Stimulated activated CD4-positive, alpha-beta T cell treated with anti-CD3 and anti-CD28 coated beads, Interleukin-15, amount 100 ng/mL, for 48 hours (primary cell): ENCODE measurements around the gene OR2T10.
A peak's percentile ranks its signal among the peaks of the same experiment; 100 is the strongest.
"Not testable (repeated sequence)": the region's sequence is repeated elsewhere in the genome, so short reads cannot be mapped to it uniquely, and the experiment has no call there.

Experiments
- DNase-seq, 2 donors: peaks; one replicate each; pipeline ENCODE4 v3.0.0-alpha.2; 2020; ENCODE audit warnings: low read depth in 2 of 2

The OR2T10 gene

DNA sequence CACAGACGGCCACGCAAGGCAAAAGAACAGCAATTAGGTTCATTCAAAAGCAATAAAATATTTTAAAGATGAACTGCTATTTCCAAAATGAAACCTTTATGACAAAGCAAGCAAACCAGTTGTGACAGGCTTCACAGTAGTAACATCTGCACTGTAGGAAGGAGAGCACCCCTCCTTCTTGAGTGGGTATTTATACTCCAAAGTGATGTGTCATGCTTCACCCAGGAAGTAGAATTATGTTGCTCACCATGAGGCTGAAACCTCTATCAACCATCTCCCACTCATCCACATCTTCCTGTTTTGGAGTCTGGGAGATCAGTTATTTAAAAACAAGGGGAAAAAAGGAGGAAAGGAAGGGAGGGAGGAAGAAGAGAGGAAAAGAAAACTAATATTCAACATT lies 885 bp downstream of the OR2T10 start:
- no peak for DNase-seq

DNA sequence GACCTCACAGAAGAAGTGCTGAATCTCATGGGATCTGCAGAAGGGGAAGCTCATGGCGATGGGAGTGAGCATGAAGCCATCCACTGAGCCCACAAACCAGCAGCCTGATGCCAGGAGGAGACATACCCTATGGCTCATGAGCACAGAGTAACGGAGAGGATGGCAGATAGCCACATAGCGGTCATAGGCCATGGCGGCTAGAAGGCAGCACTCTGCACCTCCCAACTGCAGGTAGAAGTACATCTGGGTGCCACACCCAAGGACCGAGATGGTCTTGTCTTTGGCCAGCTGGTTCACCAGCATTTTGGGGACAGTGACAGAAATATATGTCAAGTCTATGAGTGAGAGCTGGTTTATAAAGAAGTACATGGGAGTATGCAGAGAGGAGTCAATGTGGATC lies 4.3 kb downstream of the OR2T10 start:
- DNase-seq: no peak

DNA sequence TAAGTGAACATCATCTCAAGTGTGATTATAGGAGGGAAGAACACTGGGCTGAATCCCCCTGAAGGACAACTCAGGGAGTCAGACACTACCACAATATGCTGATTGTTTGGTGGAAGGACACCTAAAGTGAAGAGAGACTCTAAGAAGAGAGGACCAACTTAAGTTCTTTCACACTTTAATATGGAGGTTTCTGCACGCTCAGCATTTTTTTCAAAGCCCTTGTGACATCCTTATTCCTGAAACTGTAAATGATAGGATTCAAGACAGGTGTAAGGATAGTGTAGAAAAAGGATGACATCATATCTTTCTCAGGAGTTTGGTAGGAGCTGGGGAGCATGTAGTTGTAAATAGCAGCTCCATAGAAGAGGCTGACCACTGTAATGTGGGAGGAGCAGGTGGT lies 4.8 kb downstream of the OR2T10 start:
- no peak for DNase-seq

DNA sequence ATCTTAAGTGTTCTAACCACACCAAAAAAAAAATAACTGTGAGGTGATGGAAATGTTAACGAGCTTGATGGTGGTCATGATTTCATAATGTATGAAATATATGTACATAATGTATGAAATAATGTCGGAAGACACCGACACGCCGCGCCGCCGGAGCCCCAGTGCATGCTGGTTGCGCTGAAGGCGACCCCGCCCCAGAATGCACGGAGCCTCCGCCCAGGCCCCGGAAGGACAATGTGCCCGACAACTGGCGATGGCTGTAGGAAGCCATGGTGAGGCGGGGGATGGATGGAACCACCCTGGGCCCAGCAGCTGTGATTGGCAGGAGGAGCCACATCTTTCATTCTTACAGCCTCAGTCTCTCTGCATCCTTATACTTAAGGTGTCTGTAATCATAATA lies 7.4 kb downstream of the OR2T10 start:
- no peak for DNase-seq

DNA sequence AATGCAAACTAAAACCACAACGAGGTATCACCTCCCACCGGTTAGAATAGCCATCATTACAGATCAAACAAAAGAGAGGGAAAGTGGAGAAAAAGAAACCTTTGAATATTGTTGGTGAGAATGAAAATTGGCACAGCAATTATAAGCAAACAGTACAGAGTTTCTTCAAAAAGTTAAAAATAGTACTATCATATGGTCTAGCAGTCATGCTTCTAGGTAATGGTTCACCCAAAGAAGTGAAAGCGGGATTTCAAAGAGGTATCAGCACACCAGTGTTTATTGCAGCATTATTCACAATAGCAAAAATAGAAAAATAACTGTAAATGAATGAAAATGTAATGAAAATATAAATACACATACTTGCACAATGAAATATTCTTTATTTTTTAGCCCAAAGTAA lies 8.2 kb downstream of the OR2T10 start:
- no peak for DNase-seq

DNA sequence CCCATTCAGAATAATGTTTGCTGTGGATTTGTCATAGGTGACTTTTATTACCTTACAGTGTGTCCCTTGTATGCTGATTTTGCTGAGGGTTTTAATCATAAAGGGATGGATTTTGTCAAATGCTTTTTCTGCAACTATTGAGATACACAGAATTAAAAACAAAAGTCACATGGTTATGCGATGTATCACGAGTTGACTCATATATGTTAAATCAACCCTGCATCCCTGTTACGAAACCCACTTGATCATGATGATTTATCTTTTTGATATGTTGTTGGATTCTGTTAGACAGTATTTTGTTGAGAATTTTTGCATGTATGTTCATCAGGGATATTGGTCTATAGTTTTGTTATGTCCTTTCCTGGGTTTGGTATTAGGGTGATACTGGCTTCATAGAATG lies 12.2 kb downstream of the OR2T10 start:
- no peak for DNase-seq

DNA sequence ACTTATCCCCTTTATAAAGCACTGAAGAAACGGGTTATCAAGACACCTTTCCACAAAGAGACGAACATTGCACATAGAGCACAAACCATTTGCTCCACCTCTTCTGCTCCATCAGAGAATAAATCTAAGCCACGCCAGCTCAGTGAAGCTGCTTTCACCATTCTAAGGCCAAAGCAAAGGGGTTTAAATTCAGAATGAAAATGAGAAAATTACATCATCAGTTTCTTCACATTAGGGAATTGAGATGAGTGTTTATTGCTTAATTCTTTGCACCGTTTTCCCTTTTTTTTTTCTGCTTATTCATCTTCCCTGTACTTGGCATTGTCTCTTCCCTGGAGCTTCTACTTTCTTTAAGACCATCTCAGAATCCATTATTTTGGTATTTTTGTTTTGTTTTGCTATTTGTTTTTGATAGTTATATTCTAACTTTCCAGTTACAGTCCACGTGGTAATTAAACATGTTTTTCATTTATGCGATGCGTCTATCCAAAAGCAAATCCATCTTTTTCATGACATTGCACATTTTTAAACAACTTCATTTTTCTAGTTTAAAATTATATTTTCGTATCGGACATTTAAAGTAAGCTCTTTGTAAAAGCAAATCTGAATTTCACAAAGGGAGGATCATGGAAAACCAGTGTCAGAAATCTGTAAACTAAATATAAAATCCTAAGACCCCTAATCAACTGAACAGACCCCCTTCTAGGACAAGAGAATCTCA lies 21.1 kb downstream of the OR2T10 start:
- DNase-seq: no peak

DNA sequence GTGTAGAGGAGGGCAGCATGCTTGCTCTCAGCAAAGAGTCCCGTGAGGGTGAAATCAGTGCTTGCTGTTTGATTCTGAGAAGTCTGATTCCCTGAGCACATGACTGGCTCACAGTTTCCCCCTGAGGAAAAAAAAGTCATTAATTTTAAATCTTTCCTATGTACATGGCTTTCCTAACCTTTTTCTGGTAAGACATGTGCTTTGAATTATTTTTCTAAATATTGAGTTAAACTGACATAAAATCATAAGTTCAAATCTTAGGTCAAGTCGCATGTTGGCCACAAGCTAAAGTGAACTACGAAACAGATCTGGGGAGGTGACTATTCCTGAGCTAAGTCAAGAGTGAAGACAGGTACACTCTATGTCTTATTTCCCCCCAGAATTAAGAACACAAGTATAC lies 22.8 kb downstream of the OR2T10 start, which contains the start of gene OR2T34:
Gene OR2T34, minus strand, starts transcription at position 101 of the 400 bp plus-strand sequence. Its CDS starts 0 bp downstream, at position 101.
- DNase-seq: not testable (repeated sequence)

DNA sequence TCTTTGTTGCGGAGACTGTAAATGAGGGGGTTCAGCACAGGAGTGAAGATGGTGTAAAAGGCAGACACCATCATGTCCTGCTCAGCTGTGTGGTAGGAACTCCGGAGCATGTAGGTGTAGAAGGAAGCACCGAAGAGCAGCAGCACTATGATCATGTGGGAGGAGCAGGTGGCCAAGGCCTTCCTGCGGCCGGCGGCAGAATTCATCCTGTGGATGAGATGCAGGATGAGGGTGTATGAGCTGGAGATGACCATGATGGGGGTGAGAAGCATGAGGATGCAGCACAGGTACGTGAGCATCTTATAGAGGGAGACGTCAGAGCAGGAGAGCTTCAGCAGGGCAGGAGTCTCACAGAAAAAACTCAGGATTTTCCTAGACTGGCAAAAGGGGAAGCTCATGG lies 23.6 kb downstream of the OR2T10 start:
- DNase-seq: not testable (repeated sequence)

DNA sequence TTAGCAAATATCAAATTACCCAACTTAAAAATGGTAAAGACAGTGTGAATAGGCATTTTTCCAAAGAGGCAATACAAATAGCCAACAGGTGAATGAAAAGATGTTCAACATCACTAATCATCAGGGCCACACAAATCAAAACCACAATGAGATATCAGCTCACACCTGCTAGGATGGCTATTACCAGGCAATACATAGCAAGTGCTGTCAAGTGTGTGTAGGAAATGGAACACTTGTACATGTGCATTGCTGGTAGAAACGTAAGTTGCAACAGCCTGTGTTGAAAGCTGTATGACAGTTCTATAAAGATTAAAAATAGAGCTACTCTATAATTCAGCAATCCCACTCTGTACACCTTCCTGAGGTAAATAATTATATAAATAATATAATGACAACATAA lies 25.5 kb downstream of the OR2T10 start:
- DNase-seq: not testable (repeated sequence)

DNA sequence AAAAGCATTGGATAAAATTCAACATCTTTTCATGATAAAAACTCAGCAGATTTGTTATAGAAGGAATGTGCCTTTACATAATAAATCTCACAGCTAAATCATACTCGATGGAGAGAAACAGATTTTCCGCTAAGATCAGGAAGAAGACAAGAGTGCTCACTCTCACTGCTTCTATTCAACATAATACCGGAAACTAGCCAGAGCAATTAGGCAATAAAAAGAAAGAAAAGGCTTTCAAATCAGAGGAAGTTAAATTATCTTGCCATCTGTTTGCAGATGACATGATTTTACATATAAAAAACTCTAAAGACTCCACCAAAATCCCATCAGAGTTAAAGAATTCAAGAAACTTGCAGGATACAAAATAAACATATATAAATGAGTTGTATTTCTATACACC lies 26.7 kb downstream of the OR2T10 start:
- DNase-seq: not testable (repeated sequence)

DNA sequence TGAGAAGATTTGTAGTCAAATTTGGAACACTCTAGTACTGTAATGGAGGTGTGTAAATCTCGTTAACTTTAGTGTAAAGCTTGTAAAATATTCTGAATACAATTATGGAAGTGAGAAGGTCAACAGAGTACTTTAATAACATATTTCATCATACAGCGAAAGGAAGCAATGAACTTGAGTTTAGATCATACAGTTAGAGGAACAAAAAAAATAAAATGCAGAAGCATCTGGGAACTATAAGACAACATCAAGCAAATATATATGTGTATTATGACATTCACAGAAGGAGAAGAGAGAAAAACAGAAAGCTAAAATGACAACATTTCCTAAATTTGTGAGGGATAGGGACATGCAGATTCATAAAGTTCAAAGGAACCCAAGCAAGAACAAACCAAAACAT lies 28.5 kb downstream of the OR2T10 start:
- DNase-seq: not testable (repeated sequence)

DNA sequence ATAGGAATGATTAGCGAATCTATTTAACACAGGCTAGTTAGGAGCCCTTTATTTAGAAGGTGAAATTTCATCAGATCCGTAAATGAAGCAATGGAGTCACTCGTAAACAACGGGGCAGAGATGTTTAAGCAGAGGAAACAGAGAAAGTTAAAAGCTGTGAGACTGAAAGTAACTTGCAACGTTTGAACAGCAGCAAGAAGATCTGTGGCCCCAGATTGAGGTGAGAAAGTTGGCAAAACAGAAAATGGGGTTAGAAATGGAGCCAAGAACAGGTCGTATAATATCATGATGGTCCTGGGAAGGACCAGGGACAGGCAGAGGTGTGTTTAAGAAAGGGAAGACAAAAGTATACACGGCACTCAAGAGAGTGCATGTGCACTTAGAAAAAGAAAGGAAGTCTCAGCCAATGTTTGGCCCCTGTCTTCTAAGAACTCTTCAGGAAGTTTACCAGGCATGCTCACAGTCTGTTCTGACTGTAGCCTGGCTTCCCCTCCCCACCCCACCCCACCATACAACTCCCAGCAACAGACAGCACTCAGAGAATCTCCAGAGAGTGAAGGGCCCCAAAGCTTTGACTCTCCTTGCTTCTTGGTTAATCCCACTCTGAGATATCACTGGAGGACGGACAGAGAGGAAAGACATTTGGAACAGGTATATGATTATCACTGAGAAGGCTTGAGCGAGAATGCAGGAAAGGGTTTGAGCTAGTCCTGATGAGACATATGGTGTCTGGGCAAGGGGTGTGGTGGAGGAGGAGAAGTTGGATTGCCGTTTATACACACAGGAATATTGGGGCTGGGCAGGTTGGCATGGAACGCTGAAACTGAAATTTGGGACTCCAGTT lies 31.7 kb downstream of the OR2T10 start:
- peak in 1 of 2 donors; percentile 1 for DNase-seq

DNA sequence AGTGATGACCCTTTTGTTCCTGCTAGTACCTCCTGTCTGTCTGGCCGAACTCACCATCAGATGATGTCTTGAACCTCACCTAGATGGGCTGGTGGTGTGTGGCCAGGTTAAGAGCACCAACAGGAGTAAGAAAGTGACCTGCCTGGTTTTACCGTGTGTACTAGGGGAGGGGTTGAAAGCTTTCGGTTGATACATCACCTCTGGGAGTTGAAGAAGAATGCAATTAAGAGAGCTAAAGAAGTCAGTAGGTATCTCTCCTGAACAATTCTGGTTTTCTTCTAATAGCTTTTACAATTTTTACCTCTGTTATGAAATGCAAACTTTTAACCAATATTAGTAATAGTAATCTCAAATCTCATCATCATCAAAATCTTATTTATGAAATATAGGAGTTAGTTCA lies 34.8 kb downstream of the OR2T10 start, which contains the start of gene OR2T29:
Gene OR2T29, minus strand, starts transcription at position 101 of the 400 bp plus-strand sequence. CDS start 3,281 bp downstream, outside the sequence.
- not testable (repeated sequence) for DNase-seq

DNA sequence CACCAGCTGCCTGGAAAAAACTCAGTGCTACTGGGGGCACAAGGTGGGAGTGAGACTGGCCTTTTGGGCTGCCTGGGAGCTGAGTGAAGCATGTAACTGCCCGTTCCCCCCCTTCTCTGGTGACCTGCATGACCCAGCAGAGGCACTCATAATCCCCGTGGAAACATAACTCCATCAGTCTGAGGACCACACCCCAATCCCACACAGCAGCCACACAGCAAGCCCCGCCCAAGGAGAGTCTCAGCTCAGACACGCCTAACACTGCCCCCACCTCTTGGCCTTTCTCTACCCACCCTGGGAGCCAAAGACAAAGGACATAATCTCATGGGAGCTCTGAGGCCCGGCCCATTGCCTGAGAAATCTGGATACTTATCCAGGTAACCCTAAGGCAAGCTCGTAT lies 46.5 kb downstream of the OR2T10 start:
- not testable (repeated sequence) for DNase-seq

DNA sequence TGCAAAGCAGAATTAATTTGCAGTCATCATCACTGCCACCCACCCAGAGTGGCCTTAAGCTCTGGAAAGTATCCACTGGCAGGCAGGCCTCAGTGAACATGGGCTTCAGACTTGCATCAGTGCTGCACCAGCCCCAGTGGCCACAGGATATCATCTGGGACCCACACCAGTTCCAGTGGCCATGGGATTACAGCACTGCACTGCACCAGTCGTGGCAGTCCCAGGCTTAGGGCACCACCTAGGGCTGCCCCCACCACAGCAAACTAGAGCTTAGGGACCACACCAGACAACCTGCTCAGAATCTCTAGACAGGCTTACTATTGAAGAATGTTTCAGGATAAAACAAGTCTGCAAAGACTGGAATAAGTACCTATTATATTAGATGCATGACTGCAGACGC lies 50.1 kb downstream of the OR2T10 start:
- not testable (repeated sequence) for DNase-seq
